ENCODE data around the gene ZNF569.
A peak's percentile ranks its signal among the peaks of the same experiment; 100 is the strongest.
"Not testable (repeated sequence)": the region's sequence is repeated elsewhere in the genome, so short reads cannot be mapped to it uniquely, and the experiment has no call there.

ZNF569 gene

GRCh38 chr19:37401078-37401477, 66.2 kb downstream of the ZNF569 start:
- no peak for DNase-seq (ENCODE audit: low read depth)

- not testable (repeated sequence) for DNase-seq (ENCODE audit: low read depth)
Observed at GRCh38 chr19:37391399-37391798, 75.8 kb downstream of the ZNF569 start.

GRCh38 chr19:37389234-37389633, 78.0 kb downstream of the ZNF569 start:
- no peak for DNase-seq (ENCODE audit: low read depth)

- peak; percentile 95 for DNase-seq (ENCODE audit: low read depth)
Observed at GRCh38 chr19:37370880-37371661, 96.2 kb downstream of the ZNF569 start, which contains the start of gene ZNF527. TSS of gene ZNF527 (plus strand) at chr19:37371099. CDS start at chr19:37374199, 3,100 bp downstream.

GRCh38 chr19:37370386-37370879, 96.8 kb downstream of the ZNF569 start:
- DNase-seq (ENCODE audit: low read depth) = not testable (repeated sequence)

GRCh38 chr19:37362733-37363132, 104.5 kb downstream of the ZNF569 start:
- DNase-seq (ENCODE audit: low read depth) = no peak

GRCh38 chr19:37361994-37362393, 105.2 kb downstream of the ZNF569 start:
- DNase-seq (ENCODE audit: low read depth) = no peak
